Stimulated activated CD4-positive, alpha-beta T cell treated with anti-CD3 and anti-CD28 coated beads, Interleukin-15, amount 100 ng/mL, for 48 hours (primary cell): ENCODE measurements around the gene HNRNPH3.

Experiments
- DNase-seq, 2 donors: peaks; one replicate each; pipeline ENCODE4 v3.0.0-alpha.2; 2020; ENCODE audit warnings: low read depth in 2 of 2

The HNRNPH3 gene

DNA sequence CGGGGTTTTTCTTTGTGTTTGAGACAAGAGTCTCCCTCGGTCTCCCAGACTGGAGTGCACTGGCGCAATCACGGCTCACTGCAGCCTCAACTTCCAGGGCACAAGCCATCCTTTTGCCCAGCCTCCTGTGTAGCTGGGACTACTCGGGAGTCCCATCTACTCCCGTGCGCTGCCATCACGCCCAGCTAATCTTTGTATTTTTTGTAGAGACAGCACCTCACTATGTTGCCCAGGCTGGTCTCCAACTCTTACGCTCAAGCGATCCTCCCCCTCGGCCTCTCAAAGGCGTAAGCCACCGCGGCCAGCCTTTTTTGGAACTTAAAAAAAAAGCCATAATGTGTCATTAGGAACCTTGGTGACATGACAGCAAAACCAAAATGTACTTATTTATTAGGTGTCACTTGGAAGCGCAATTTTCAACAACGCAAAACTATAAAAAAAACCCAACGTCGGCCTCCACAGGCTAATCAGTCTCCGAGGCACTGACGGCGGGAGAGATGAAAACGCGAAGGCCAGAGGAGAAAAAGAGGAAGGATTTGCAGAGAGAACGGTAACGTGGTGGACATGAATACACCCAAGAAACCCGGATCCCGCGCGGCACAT is 911 bp upstream of the HNRNPH3 start:
- peak in 1 of 2 donors; percentile 5 for DNase-seq

DNA sequence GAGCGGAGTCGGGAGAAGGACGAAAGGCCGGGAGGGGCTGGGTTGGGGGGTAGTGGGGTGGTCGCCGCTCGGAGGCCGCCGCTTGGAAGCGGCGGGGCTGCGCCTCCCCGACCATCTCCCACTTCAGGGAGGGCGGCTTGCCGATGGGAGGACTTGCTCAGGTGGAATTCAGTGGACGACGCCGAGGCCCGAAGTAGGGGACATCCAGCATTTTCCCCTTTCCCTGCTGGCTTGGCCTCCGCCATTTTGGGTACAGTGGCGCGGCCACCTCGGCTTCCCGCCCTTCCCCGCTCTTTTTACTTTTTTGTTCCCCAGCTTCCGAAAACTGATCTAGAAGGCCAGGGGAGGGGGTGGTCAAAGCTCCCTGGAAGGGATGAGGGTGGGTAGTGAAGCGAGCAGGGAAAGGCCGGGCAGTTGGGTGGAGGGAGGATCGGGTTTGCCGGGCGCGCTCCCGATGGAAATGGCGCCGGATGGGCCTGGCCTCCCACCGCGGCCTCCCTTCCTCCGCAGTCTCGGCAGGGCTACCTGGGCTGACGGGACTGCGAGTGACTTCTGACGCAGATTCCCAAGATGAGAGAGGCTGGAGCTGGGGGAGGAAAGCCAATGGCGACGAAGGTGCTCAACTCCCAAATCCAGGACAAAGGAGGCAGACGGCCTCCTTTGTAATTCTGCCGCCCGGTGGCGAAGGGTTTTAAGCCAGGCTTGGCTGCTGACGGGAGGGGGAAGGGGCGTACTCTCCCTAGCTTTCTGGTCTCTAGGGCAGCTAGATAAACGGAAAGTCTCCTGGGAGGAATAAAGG is 594 bp downstream of the HNRNPH3 start, which contains the start of gene PBLD:
Gene PBLD, minus strand, starts transcription at position 670 of the 799 bp plus-strand sequence. CDS start 26,084 bp downstream, outside the sequence.
- peak; percentile 30 to 48 for DNase-seq

DNA sequence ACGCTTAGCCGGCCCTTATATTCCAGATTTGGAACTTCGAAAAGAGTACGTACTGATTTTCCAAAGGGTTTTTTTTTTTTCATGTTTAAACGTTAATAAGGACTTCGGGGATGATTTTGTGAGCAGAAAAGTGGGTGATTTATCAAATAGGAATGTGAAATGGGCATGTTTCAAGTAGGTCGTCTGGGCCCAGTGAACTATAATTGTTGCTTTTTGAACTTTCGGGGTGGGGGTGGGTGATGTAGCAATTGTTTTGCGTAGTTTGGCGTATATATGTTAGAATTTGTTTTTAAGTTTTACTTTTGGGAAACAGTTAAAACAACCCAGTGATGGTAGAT is 1.2 kb downstream of the HNRNPH3 start:
- no peak for DNase-seq

DNA sequence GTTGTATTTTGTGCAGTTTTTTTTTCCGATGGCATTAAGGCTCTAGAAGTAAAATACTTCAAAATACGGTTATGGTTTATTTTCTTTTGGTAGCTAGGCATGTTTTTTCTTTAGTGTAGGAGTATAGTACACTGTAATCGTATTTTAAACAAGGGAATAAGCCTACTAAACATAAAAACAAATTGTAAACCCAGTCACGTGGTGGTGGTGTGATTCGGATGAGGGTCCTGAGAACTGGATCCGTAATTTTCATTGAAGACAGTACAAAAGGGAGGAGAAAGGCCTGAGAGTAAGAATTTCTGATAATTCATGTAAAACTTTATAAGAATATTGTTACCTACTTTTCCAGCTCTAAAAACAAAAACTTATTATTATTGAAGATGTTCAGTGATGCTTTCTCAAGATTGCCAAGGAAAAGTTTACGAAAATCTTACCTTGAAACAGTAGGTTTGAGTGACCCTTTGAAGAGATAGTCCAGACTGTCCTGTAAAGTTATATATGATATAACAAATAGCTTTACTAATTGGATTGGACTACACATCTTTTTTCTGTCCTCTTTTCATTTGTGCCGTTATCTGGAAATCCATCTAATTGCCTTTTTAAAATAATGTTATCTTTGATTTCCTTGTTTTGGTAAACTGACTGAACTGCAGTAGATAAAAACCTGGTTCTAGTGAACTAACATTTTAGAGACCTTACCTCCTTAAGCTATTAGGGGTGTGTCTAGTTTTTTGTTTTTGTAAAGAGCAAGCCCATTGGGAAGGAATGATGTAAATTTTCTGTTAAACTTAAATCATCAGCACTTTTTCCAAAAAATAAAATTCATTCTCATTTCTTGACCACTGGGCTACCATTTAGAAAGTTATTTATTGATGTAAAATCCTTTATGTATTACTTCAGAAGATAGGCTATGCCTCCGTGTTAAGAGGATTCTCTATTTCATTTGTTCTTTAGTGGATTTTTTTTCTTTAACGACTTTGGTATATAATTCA is 1.9 kb downstream of the HNRNPH3 start:
- DNase-seq, result no peak

DNA sequence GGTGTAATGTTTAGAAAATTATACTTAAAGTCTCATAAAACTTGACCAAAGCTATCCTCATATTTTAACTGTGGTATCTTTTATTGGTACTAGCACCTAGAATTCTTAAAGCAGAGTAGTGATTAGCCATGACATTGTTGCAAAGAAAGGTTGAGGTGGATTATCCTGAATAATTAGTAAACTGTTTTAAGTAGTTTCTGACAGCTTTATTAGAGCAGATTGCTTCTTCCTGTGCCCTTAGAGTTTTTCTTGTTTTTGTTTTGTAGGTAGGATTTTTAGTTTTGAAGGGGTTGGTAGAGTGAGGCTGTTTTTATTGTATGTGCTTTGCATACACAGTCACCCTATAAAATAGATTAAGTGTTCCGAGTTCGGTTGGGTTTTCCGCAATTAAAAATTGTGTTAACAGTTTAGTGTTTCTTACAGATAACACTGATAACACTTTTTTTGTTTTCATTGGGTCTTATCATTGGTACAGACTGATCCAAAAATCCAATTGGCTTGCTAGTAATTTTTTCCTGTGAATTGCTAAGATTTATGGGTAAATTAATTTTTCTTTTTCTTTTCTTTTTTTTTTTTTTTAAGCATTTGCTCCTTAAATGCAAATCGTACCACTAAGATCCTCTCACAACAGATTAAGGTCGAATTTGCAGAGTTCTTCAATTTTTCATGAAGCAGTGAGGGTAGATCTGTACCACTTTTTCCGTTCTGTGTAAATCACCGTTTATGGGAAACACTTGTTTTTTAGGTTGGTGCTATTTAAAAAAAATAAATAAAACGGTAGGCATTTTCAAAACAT is 3.0 kb downstream of the HNRNPH3 start:
- DNase-seq, result no peak

DNA sequence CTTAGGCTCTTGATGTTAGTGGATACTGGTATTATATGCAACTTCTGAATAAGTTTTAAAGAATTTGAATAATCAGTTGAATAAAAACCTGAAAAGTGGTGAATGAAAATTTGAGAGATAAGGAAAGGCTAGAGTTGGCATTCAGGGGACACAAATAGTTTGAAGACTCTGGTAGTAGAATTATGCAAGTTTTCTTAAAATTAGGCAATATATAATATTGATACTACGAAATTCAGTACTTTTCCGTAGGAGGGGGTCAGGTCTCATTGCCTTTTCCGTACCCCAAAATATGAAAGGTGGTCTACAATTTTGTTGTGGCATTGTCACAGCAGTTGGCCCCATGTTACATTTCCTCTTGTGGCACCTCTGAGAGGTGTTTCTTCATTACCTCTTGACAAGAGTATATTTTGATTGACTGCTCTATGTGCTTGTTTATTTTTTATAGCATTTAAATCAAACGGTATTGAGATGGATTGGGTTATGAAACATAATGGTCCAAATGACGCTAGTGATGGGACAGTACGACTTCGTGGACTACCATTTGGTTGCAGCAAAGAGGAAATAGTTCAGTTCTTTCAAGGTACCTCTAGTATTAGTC is 5.0 kb downstream of the HNRNPH3 start:
- no peak for DNase-seq

DNA sequence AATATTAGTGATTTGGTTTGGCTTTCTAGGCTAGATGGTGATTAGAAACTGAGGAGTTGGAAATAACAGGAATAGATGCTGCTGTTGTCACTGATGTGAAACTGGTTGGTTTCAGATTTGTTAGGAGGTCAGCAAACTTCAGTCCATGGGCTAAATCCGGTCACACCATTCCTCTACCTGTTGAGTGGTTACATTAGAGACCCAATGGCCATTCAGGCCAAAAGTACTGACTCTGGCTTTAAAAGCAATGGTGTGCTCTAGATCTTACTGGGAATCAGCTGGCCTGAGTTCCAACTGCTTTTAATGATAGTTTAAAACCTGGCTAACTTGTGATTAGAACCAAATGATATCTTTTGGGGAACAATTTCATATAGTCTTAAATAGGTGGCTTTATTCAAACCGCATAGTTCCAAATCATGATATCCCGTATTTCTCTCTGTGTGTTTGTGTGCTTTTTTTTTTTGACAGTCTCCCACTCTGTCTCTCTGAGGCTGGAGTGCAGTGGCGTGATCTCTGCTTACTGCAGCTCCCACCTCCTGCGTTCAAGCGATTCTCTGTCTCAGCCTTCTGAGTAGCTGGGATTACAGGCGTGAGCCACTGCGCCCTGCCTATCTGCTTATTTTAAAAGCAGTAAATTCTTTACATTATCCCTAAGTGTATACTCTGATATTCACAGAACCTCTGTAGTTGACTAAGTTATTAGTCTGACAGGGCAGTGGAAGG is 8.7 kb downstream of the HNRNPH3 start:
- no peak for DNase-seq

DNA sequence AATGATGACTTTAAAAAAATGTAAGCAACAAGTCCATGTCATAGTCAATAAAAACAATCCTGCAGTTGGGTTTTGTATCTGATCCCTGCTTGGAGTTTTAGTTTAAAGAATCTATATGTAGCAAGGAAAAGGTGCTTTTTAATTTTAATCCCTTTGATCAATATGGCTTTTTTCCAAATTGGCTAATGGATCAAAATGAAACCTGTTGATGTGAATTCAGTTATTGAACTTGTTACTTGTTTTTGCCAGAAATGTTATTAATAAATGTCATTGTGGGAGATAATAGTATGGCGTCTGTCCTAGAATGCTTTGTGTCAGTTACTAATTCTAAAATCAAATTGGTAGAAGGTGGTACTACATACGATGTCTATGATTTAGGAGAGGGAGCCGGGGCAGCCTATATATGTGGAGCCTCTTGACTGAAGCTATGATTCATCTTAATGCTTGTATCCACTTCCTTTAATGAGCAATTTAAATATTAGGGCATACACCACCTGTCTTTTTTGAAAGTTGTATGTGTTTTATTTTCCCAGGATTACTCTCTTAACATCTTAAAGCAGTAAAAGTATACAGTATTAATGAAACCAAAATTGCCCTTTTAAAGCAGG is 11.1 kb downstream of the HNRNPH3 start:
- DNase-seq, result no peak

DNA sequence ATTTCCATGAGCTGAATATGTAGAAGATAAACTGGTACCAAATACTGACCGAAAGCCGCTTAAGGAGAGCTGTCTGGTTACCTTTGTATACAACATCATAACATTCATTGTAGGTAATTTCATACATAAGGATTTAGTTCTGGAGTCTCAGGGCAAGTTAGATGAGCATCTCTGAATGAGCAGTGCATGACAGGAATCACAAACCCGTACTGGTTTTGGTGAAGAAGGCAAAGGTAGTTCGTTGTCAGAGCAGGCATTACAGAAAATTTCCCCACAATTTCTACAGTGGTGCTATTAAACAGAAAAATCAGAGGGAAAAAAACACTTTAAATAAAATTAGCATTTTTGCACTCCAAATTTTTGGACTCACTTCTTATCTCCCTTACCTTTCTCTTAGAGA is 13.8 kb downstream of the HNRNPH3 start:
- no peak for DNase-seq

DNA sequence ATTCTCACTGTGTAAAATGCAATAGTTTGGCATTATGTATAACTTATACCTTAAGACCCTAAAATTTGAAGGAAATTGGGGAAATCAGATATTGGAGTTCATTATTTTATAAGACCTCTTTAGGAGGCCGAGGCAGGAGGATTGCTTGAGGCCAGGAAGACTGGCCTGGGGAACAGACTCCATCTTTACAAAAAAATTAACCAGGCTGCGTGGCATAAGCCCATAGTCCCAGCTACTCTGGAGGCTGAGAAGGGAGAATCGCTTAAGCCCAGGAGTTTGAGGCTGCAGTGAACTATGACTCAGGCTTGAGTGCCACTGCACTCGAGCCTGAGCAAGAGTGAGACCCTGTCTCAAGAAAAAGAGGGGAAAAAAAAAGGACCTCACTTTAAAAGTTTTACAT is 14.9 kb downstream of the HNRNPH3 start:
- no peak for DNase-seq

DNA sequence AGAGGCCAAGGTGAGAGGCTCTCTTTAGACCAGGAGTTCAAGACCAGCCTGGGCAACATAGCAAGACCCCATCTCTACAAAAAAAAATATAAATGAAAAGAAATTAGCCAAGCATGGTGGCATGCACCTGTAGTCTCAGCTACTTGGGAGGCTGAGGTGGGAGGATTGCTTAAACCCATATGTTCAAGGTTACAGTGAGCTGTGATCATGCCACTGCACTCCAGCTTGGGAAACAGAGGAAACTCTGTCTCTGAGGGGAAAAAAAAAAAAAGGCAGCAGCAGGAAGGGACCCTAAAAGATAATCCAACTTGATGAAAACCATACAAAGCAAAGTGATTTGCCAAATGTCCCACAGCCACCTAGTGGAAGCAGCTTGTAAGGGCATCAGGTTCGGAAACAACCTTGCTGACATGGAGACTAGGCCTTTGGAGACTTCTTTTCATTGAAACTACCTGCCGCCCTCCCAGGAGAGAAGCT is 16.4 kb downstream of the HNRNPH3 start:
- DNase-seq, result peak in 1 of 2 donors; percentile 10

DNA sequence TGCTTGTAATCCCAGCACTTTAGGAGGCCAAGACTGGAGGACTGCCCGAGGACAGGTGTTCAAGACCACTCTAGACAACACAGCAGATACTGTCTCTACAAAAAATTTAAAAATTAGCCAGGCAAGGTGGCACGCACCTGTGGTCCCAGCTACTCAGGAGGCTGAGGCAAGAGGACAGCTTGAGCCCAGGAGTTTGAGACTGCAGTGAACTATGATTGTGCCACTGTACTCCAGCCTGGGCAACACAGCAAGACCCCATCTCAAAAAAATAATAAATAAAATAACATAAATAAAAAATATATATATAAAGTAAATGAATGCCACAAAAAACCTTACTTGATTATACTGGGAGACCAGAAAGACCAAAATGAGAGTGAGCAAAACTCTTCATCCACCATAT is 21.7 kb downstream of the HNRNPH3 start:
- DNase-seq, result no peak

DNA sequence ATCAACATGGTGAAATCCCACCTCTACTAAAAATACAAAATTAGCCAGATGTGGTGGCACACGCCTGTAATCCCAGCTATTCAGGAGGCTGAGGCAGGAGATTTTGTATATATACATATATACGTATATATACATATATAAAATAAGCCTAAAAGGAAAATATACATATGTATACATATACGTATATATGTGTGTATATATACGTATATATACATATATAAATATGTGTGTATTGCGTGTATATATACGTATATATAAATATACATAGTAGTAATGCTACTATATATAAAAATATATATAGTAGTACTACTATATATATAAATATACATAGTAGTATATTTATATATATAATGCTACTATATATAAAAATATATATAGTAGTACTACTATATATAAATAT is 27.3 kb downstream of the HNRNPH3 start:
- no peak for DNase-seq

DNA sequence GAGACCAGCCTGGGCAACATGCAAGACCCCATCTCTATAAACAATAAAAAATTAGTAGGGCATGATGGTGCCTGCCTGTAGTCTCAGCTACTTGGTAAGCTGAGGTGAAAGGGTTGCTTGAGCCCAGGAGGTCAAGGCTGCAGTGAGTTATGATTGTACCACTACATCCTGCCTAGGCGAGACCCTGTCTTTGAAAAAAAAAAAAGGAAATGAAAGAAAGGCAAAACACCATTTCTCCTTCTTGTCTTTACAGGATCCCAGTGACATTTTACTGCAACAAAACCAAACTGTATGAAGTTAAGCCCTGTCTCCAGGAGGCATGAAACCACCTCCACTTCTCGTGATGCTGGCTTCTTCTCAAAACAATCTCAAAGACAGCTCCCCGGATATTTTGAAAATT is 30.7 kb downstream of the HNRNPH3 start:
- DNase-seq, result no peak

DNA sequence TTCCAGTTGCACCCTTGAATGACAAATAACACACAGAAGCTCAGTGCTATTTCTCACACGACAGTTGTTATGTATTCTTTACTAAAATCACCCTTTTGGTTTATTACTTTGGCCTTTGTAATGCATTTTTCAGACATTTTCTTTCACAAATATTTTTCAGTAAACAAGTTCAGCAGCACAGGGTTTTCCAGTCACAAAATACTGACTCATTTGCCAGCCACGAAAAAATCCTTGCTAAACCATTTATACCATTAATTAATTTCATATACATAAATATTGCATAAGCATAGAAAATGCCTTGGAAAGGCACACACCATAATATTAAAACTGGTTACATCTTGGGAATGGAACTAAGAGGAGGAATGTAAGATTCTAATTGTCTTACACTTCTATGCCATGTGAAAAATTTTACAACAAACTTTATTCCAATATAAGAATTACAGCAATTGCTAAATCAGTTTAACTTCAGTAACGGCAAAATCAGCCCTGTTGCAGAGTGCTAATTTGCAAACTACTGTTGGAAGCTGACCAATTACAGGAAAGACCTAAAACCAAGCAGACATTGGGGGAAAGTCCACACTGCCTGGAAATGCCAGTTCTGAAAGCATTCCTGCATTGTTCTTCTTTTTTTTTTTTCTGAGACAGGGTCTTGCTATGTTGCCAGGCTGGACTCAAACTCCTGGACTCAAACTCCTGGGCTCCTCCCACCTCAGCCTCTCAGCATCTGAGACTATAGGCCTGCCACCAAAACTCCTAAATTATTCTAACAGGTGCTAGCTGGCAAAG is 32.4 kb downstream of the HNRNPH3 start:
- no peak for DNase-seq

DNA sequence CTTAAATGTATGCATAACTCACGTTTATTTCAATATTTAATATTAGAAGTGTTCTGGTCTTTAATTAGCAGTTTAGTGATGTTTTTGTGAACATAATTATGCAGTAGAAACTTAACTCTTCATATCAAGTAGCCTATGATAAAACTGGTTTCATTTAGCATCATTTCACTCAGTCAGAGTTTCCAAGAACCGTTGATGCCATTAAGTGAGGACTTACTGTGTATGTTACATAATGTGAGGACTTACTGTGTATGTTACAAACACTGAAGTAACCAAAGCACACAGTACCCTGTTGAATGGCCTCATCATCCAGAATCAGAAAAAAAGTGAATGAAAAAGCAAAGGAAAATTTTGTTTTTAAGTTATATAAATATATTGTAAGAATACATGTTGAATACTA is 33.7 kb downstream of the HNRNPH3 start:
- DNase-seq, result no peak

DNA sequence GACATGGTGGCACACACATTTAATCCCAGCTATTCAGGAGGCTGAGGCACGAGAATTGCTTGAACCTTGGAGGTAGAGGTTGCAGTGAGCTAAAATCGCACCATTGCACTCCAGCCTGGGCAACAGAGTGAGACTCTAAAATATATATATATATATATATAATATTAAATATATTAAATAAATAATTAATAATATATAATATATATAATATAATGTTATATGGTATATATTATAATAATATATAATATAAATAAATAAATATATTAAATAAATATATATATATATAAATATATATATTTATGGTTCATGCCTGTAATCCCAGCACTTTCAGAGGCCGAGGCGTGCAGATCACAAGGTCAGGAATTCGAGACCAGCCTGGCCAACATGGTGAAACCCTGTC is 34.7 kb downstream of the HNRNPH3 start:
- DNase-seq, result no peak

DNA sequence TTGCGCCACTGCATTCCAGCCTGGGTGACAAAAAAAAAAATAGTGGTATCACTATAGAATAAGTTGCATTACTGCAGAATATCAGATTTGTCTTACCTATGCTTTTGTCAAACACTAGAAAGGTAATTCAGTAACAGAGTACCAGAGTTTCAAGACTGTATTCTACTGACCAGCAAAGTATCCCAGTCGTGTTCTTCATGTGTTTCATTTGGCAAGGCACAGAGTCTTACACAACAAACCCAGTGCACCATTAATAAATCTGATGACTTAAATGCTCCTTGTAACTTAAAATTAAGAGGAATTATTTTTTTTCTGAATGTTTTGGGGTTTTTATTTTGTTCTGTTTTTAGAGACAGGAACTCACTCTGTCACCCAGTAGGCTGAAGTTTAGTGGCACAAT is 35.3 kb downstream of the HNRNPH3 start:
- DNase-seq, result no peak

DNA sequence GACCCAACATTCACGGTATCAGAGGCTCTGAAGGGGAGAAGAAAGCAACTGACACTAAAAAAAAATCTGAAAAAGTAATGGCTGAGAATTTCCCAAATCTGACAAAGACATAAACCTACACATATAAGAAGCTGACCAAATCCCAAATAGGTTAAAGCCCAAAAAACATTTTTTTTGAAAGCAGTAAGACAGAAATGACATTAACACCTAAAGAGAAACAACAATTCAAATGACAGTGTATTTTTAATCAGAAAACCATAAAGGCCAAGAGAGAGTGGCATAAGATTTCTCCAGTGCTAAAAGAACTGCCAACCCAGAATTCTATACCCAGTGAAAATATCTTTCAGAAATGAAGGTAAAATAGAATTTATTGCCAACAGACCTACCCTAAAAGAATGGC is 39.7 kb downstream of the HNRNPH3 start:
- DNase-seq, result no peak
